AG10803 (cell line): Measurements from ENCODE around the gene BICRA.
"Not testable (repeated sequence)": the region's sequence is repeated elsewhere in the genome, so short reads cannot be mapped to it uniquely, and the experiment has no call there.

Source experiments
- DNase-seq: peaks from one replicate; pipeline ENCODE4 v3.0.0; 2010; ENCODE audit warnings: low read depth
- H3K4me3 ChIP-seq: 2 replicates; pipeline ENCODE4 v1.5.1; 2011; ENCODE audit warnings: mild to moderate bottlenecking, low read length, control low read depth
- CTCF ChIP-seq: conservative IDR thresholded peaks from 2 replicates; pipeline ENCODE4 v1.5.1; 2011; ENCODE audit warnings: mild to moderate bottlenecking, low read length, control low read depth, inconsistent platforms

BICRA gene

GRCh38 chr19:47593860-47594259 is 15.1 kb upstream of the BICRA start:
- H3K4me3 ChIP-seq: no peak overlapping the region
- no peak for TF ChIP-seq CTCF
- DNase-seq: no peak

GRCh38 chr19:47595944-47596343 is 13.0 kb upstream of the BICRA start:
- H3K4me3 ChIP-seq: no peak overlapping the region
- no peak for DNase-seq
- TF ChIP-seq CTCF: no peak

GRCh38 chr19:47598407-47599349 is 10.3 kb upstream of the BICRA start:
- DNase-seq: peak; percentile 95
- H3K4me3 ChIP-seq: peak overlapping the region; percentile 60
- TF ChIP-seq CTCF: peak; percentile 12; the same call in 1 of the 2 replicates

GRCh38 chr19:47599671-47600245 is 9.2 kb upstream of the BICRA start:
- peak overlapping the region; percentile 69 for H3K4me3 ChIP-seq
- not testable (repeated sequence) for DNase-seq

- H3K4me3 ChIP-seq: peak overlapping the region; percentile 69
- 0 out of 2 replicates have a peak, but pooled peaks have one; percentile 3 for TF ChIP-seq CTCF
These were observed 8.4 kb upstream of the BICRA start for GRCh38 chr19:47600246-47601179.

GRCh38 chr19:47601180-47601904 is 7.6 kb upstream of the BICRA start:
- H3K4me3 ChIP-seq: peak overlapping the region; percentile 69
- no peak for DNase-seq
- TF ChIP-seq CTCF: no peak

More at GRCh38 chr19:47600246-47601179, 8.4 kb upstream of the BICRA start:
- peak; percentile 98 for DNase-seq
